Measurements from ENCODE around the gene SETDB2.

The SETDB2 gene

GRCh38 chr13:49497272-49497671, 53.2 kb downstream of the SETDB2 start:
- no peak overlapping the region for H3K27ac ChIP-seq
- TF ChIP-seq CTCF (conservative IDR thresholded peaks at IDR 0.05): no peak

- H3K27ac ChIP-seq: no peak overlapping the region
- TF ChIP-seq CTCF (conservative IDR thresholded peaks at IDR 0.05): no peak
Observed at GRCh38 chr13:49498206-49498605, 54.1 kb downstream of the SETDB2 start.

- H3K27ac ChIP-seq: no peak overlapping the region
- no peak for TF ChIP-seq CTCF (conservative IDR thresholded peaks at IDR 0.05)
Observed at GRCh38 chr13:49499889-49500660, 56.0 kb downstream of the SETDB2 start.

DNA sequence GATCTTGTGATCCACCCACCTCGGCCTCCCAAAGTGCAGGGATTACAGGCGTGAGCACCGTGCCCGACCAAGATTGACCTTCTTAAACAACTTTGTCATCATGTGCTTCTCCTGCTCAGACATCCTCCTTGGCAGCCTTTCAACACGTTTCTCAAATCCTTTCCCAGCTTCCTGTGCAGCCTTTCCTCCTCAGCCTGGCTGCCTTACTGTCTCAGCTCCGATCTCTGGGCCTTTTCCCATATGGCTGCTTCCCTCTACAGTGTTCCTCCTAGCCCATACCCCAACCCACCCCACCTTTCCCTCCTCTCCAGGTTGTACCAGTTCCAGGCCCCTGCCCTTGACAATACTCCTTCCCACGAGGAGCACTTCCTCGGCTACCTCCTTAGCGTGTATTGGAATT, 58.9 kb downstream of the SETDB2 start:
- H3K27ac ChIP-seq: no peak overlapping the region
- no peak for TF ChIP-seq CTCF (conservative IDR thresholded peaks at IDR 0.05)

DNA sequence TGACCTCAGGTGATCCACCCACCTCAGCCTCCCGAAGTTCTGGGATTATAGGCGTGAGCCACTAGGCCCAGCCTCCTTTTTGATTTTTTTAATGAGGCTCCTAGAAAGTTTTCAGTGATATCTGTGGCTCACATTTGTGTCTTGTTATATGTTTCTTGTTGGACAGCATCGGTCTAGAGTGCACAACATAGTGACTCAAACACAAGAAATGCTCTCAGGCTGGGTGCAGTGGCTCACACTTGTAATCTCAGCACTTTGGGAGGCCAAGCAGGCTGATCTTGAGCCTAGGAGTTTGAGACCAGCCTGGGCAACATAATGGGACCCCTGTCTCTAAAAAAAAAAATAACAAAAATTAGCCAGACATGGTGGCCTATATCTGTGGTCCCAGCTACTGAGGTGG, 59.9 kb downstream of the SETDB2 start:
- no peak for TF ChIP-seq CTCF (conservative IDR thresholded peaks at IDR 0.05)
- H3K27ac ChIP-seq: no peak overlapping the region

- no peak for TF ChIP-seq CTCF (conservative IDR thresholded peaks at IDR 0.05)
- no peak overlapping the region for H3K27ac ChIP-seq
Observed at GRCh38 chr13:49512578-49512977, 68.5 kb downstream of the SETDB2 start.

DNA sequence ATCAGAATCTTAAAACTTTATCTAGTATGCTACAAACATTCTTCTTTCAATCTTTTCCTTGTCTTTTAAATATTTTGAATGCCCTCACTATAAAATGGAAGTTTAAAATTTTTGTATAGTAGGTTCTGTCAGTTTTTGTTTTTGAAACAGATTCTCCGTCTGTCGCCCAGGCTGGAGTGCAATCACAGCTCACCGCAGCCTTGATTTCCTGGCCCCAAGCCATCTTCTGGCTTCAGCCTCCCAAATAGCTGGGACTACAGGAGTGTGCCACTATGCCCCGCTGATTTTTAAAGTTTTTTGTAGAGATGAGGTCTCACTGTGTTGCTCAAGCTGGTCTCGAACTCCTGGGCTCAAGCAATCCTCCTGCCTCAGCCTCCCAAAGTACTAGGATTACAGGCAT, 72.4 kb downstream of the SETDB2 start:
- no peak for TF ChIP-seq CTCF (conservative IDR thresholded peaks at IDR 0.05)
- no peak overlapping the region for H3K27ac ChIP-seq

Measured in VCaP (cell line).